Measurements from ENCODE around the gene KRTAP4-16. TPM values are rescaled to one million over a fixed set of nuclear protein-coding genes. Genes with fewer than 3 reads are reported as not detected.
"Not testable (repeated sequence)": the region's sequence is repeated elsewhere in the genome, so short reads cannot be mapped to it uniquely, and the experiment has no call there.

KRTAP4-16 gene
- total RNA-seq, 2 experiments from 2014 or later: not detected

GRCh38 chr17:41131979-41132378, 30.0 kb upstream of the KRTAP4-16 start:
- DNase-seq: no peak
- no peak overlapping the region for H3K4me3 Mint-ChIP-seq
- no peaks in the 10 kb centered on the region for H3K27me3 Mint-ChIP-seq
- no peaks in the 10 kb centered on the region for H3K4me1 Mint-ChIP-seq
- H3K36me3 Mint-ChIP-seq (ENCODE audit: low read depth): no peaks in the 10 kb centered on the region
- no peak overlapping the region for H3K27ac Mint-ChIP-seq
- ChIA-PET CTCF (no interaction called here), POLR2A (no interaction called here)
- no peaks in the 10 kb centered on the region for H3K9me3 Mint-ChIP-seq

GRCh38 chr17:41127371-41127770, 25.4 kb upstream of the KRTAP4-16 start:
- no peak for DNase-seq
- H3K27me3 Mint-ChIP-seq: peaks cover 4% of the 10 kb centered on the region
- H3K36me3 Mint-ChIP-seq (ENCODE audit: low read depth): no peaks in the 10 kb centered on the region
- CTCF ChIA-PET: no interaction called here
- POLR2A ChIA-PET: no interaction called here
- H3K9me3 Mint-ChIP-seq: no peaks in the 10 kb centered on the region
- peaks cover 8% of the 10 kb centered on the region for H3K4me1 Mint-ChIP-seq
- no peak overlapping the region for H3K27ac Mint-ChIP-seq
- H3K4me3 Mint-ChIP-seq: no peak overlapping the region

GRCh38 chr17:41126412-41126811, 24.4 kb upstream of the KRTAP4-16 start:
- Mint-ChIP-seq H3K9me3 (no peaks in the 10 kb centered on the region), H3K27me3 (peaks cover 4% of the 10 kb centered on the region), H3K36me3 (ENCODE audit: low read depth) (no peaks in the 10 kb centered on the region), H3K4me3 (no peak overlapping the region), H3K4me1 (peaks cover 8% of the 10 kb centered on the region), H3K27ac (no peak overlapping the region)
- ChIA-PET CTCF (no interaction called here), POLR2A (no interaction called here)
- no peak for DNase-seq

GRCh38 chr17:41125064-41125463, 23.1 kb upstream of the KRTAP4-16 start:
- POLR2A ChIA-PET: no interaction called here
- no peak overlapping the region for H3K4me3 Mint-ChIP-seq

GRCh38 chr17:41123991-41124371, 22.0 kb upstream of the KRTAP4-16 start, which contains the start of gene KRTAP4-12:
Gene KRTAP4-12, minus strand, starts transcription at chr17:41124182. Its CDS starts 60 bp downstream, at chr17:41124122.
- peaks cover 12% of the 10 kb centered on the region for H3K4me1 Mint-ChIP-seq
- H3K27ac Mint-ChIP-seq; CTCF ChIA-PET; POLR2A ChIA-PET; DNase-seq; H3K4me3 Mint-ChIP-seq; H3K27me3 Mint-ChIP-seq; H3K9me3 Mint-ChIP-seq; H3K36me3 Mint-ChIP-seq (ENCODE audit: low read depth): not testable (repeated sequence)

More at GRCh38 chr17:41125064-41125463, 23.1 kb upstream of the KRTAP4-16 start:
- CTCF ChIA-PET: no interaction called here
- no peaks in the 10 kb centered on the region for H3K36me3 Mint-ChIP-seq (ENCODE audit: low read depth)
- H3K9me3 Mint-ChIP-seq: peaks cover 1% of the 10 kb centered on the region
- DNase-seq: no peak
- H3K4me1 Mint-ChIP-seq: peaks cover 12% of the 10 kb centered on the region
- peaks cover 4% of the 10 kb centered on the region for H3K27me3 Mint-ChIP-seq
- no peak overlapping the region for H3K27ac Mint-ChIP-seq

- H3K4me1 Mint-ChIP-seq: peaks cover 12% of the 10 kb centered on the region
- H3K27ac Mint-ChIP-seq; H3K36me3 Mint-ChIP-seq (ENCODE audit: low read depth); DNase-seq; H3K4me3 Mint-ChIP-seq; H3K9me3 Mint-ChIP-seq; CTCF ChIA-PET; H3K27me3 Mint-ChIP-seq; POLR2A ChIA-PET: not testable (repeated sequence)
These were observed 21.4 kb upstream of the KRTAP4-16 start for GRCh38 chr17:41123292-41123990.

GRCh38 chr17:41121742-41122141, 19.7 kb upstream of the KRTAP4-16 start:
- POLR2A ChIA-PET: no interaction called here

GRCh38 chr17:41119696-41120690, 18.0 kb upstream of the KRTAP4-16 start:
- H3K9me3 Mint-ChIP-seq; H3K36me3 Mint-ChIP-seq (ENCODE audit: low read depth); DNase-seq; CTCF ChIA-PET; H3K27ac Mint-ChIP-seq; H3K4me1 Mint-ChIP-seq; POLR2A ChIA-PET; H3K4me3 Mint-ChIP-seq: not testable (repeated sequence)
- H3K27me3 Mint-ChIP-seq: peaks cover 14% of the 10 kb centered on the region

More at GRCh38 chr17:41121742-41122141, 19.7 kb upstream of the KRTAP4-16 start:
- CTCF ChIA-PET: no interaction called here
- H3K4me3 Mint-ChIP-seq: no peak overlapping the region
- no peak for DNase-seq
- peaks cover 9% of the 10 kb centered on the region for H3K27me3 Mint-ChIP-seq
- H3K9me3 Mint-ChIP-seq: peaks cover 1% of the 10 kb centered on the region
- peaks cover 12% of the 10 kb centered on the region for H3K4me1 Mint-ChIP-seq
- no peaks in the 10 kb centered on the region for H3K36me3 Mint-ChIP-seq (ENCODE audit: low read depth)
- H3K27ac Mint-ChIP-seq: no peak overlapping the region

GRCh38 chr17:41118721-41119120, 16.7 kb upstream of the KRTAP4-16 start:
- Mint-ChIP-seq H3K27me3 (peaks cover 14% of the 10 kb centered on the region), H3K4me1 (peaks cover 7% of the 10 kb centered on the region), H3K4me3 (no peak overlapping the region), H3K9me3 (peaks cover 1% of the 10 kb centered on the region), H3K36me3 (ENCODE audit: low read depth) (no peaks in the 10 kb centered on the region), H3K27ac (no peak overlapping the region)
- ChIA-PET CTCF (no interaction called here), POLR2A (no interaction called here)
- no peak for DNase-seq

- CTCF ChIA-PET, H3K4me3 Mint-ChIP-seq: not testable (repeated sequence)
These were observed 15.9 kb upstream of the KRTAP4-16 start, which contains the start of gene KRTAP4-11 for GRCh38 chr17:41117846-41118386. Gene KRTAP4-11, minus strand, starts transcription at chr17:41118373. Its CDS starts 58 bp downstream, at chr17:41118315.

GRCh38 chr17:41116297-41116696, 14.3 kb upstream of the KRTAP4-16 start:
- no peak for DNase-seq
- H3K9me3 Mint-ChIP-seq: peaks cover 2% of the 10 kb centered on the region
- H3K27me3 Mint-ChIP-seq: peaks cover 10% of the 10 kb centered on the region
- H3K4me3 Mint-ChIP-seq: no peak overlapping the region
- ChIA-PET CTCF (no interaction called here), POLR2A (no interaction called here)
- peaks cover 4% of the 10 kb centered on the region for H3K4me1 Mint-ChIP-seq
- H3K36me3 Mint-ChIP-seq (ENCODE audit: low read depth): no peaks in the 10 kb centered on the region
- H3K27ac Mint-ChIP-seq: no peak overlapping the region

More at GRCh38 chr17:41117846-41118386, 15.9 kb upstream of the KRTAP4-16 start, which contains the start of gene KRTAP4-11:
- DNase-seq; H3K4me1 Mint-ChIP-seq; H3K27ac Mint-ChIP-seq; H3K9me3 Mint-ChIP-seq; H3K36me3 Mint-ChIP-seq (ENCODE audit: low read depth); POLR2A ChIA-PET; H3K27me3 Mint-ChIP-seq: not testable (repeated sequence)

GRCh38 chr17:41111151-41111885, 9.3 kb upstream of the KRTAP4-16 start:
- Mint-ChIP-seq H3K27ac (no peak overlapping the region), H3K4me3 (no peak overlapping the region), H3K4me1 (no peaks in the 10 kb centered on the region), H3K36me3 (ENCODE audit: low read depth) (no peaks in the 10 kb centered on the region), H3K27me3 (peaks cover 18% of the 10 kb centered on the region), H3K9me3 (peaks cover 4% of the 10 kb centered on the region)
- DNase-seq: no peak
- ChIA-PET CTCF (interaction anchor here (0.7 kb wide), 1 partner anchor 212 kb away, joined by 3 read pairs; no protein-coding TSS in a partner anchor), POLR2A (no interaction called here)
